ENCODE data around the gene PSTPIP2. TPM values are rescaled to one million over a fixed set of nuclear protein-coding genes. Genes with fewer than 3 reads are reported as not detected.

PSTPIP2 gene
- total and polyA plus RNA-seq, 2 experiments from 2014 or later, result 1.4 to 2.6 TPM

- TF ChIP-seq CTCF (conservative IDR thresholded peaks at IDR 0.05; ENCODE audit: low read depth in 2 of 2) (no peak), CREB1 (CRISPR knock-in tag; IDR thresholded peaks at IDR 0.05; ENCODE audit: low read depth) (no peak), POLR2AphosphoS5 (IDR thresholded peaks at IDR 0.05; ENCODE audit: low read depth) (no peak), ZNF331 (CRISPR knock-in tag; IDR thresholded peaks at IDR 0.05; ENCODE audit: low read depth) (no peak), STAT1 (IDR thresholded peaks at IDR 0.05; ENCODE audit: unreplicated experiment) (no peak)
These were observed 132.8 kb downstream of the PSTPIP2 start (continued) for GRCh38 chr18:45939236-45939635.

GRCh38 chr18:45938488-45938935 lies 133.5 kb downstream of the PSTPIP2 start:
- H2AFZ ChIP-seq, result no peak overlapping the region
- no peak overlapping the region for H3K4me3 ChIP-seq
- no peaks in the 10 kb centered on the region for H3K27me3 ChIP-seq (ENCODE audit: insufficient read depth)
- ATAC-seq (no peak), DNase-seq (ENCODE audit: low spot score) (no peak)
- no peaks in the 10 kb centered on the region for H3F3A ChIP-seq (replicated peaks; ENCODE audit: low read depth)
- H3K27ac ChIP-seq (ENCODE audit: low read depth), result no peak overlapping the region
- peaks cover 30% of the 10 kb centered on the region for H3K36me3 Mint-ChIP-seq (ENCODE audit: low read depth)
- H3K27me3 Mint-ChIP-seq (ENCODE audit: insufficient read depth, low read depth, poor library complexity), result no peaks in the 10 kb centered on the region
- H3K27ac Mint-ChIP-seq, result no peak overlapping the region
- H3K36me3 ChIP-seq (ENCODE audit: insufficient read depth), result peaks cover 13% of the 10 kb centered on the region
- no peak overlapping the region for H3K4me2 ChIP-seq
- H3K4me1 Mint-ChIP-seq, result no peaks in the 10 kb centered on the region
- no peaks in the 10 kb centered on the region for H3K4me1 ChIP-seq (ENCODE audit: insufficient read depth)
- TF ChIP-seq ZNF114 (CRISPR knock-in tag; IDR thresholded peaks at IDR 0.05) (no peak), CREB1 (CRISPR knock-in tag; IDR thresholded peaks at IDR 0.05; ENCODE audit: low read depth) (no peak), EZH2 (IDR thresholded peaks at IDR 0.05; ENCODE audit: low read depth, unreplicated experiment) (no peak), ZNF331 (CRISPR knock-in tag; IDR thresholded peaks at IDR 0.05; ENCODE audit: low read depth) (no peak), NANOG (IDR thresholded peaks at IDR 0.05; ENCODE audit: borderline replicate concordance) (no peak), EZH2phosphoT487 (IDR thresholded peaks at IDR 0.05; ENCODE audit: unreplicated experiment) (no peak)
- no peaks in the 10 kb centered on the region; the same call in 1 of the 2 replicates for H4K20me1 ChIP-seq (replicated peaks; ENCODE audit: insufficient read depth)
- no peaks in the 10 kb centered on the region for H3K9me2 ChIP-seq (ENCODE audit: insufficient read depth)
- H3K79me2 ChIP-seq (replicated peaks; ENCODE audit: insufficient read depth), result no peaks in the 10 kb centered on the region
- H3K9me3 Mint-ChIP-seq, result no peaks in the 10 kb centered on the region
- no peak overlapping the region for H3K4me3 Mint-ChIP-seq

- Histone ChIP-seq H3K79me2 (replicated peaks; ENCODE audit: insufficient read depth) (no peaks in the 10 kb centered on the region), H3K27ac (ENCODE audit: low read depth) (no peak overlapping the region), H3F3A (replicated peaks; ENCODE audit: low read depth) (no peaks in the 10 kb centered on the region), H3K36me3 (ENCODE audit: insufficient read depth) (0 out of 2 replicates have a peak, but pooled peaks cover 3% of the 10 kb centered on the region), H3K4me3 (no peak overlapping the region), H3K4me2 (no peak overlapping the region), H3K9me2 (ENCODE audit: insufficient read depth) (no peaks in the 10 kb centered on the region), H3K27me3 (ENCODE audit: insufficient read depth) (no peaks in the 10 kb centered on the region), H4K20me1 (replicated peaks; ENCODE audit: insufficient read depth) (no peaks in the 10 kb centered on the region; the same call in 1 of the 2 replicates), H3K4me1 (ENCODE audit: insufficient read depth) (no peaks in the 10 kb centered on the region), H2AFZ (no peak overlapping the region)
- ATAC-seq, result no peak
- Mint-ChIP-seq H3K4me1 (no peaks in the 10 kb centered on the region), H3K4me3 (no peak overlapping the region), H3K36me3 (ENCODE audit: low read depth) (peaks cover 15% of the 10 kb centered on the region), H3K27me3 (ENCODE audit: insufficient read depth, low read depth, poor library complexity) (no peaks in the 10 kb centered on the region), H3K9me3 (no peaks in the 10 kb centered on the region), H3K27ac (no peak overlapping the region)
- DNase-seq (ENCODE audit: low spot score), result no peak
- TF ChIP-seq JUNB (IDR thresholded peaks at IDR 0.05; ENCODE audit: unreplicated experiment) (no peak), STAT1 (IDR thresholded peaks at IDR 0.05; ENCODE audit: unreplicated experiment) (no peak), POLR2AphosphoS5 (IDR thresholded peaks at IDR 0.05; ENCODE audit: low read depth) (no peak), CREB1 (CRISPR knock-in tag; IDR thresholded peaks at IDR 0.05; ENCODE audit: low read depth) (no peak), ETS1 (IDR thresholded peaks at IDR 0.05) (no peak)
These were observed 136.3 kb downstream of the PSTPIP2 start for GRCh38 chr18:45935591-45936335.
